OCI-LY3 (cell line): Measurements from ENCODE around the gene CACNA1G.

Experiments used
- EZH2phosphoT487 ChIP-seq: fragments of 200-600 bp; shearing (Covaris generic); IDR thresholded peaks from 2 replicates; pipeline ENCODE4 v1.6.1; 2018; ENCODE audit warnings: antibody characterized with exemption, mixed run types, low read depth
- TF ChIP-seq, protein P1 (sequence below): fragments of 200-600, 300-600 bp; sonication (generic); IDR thresholded peaks from 2 replicates; pipeline ENCODE4 v1.5.1; 2014; ENCODE audit warnings: antibody characterized with exemption, low read length, low read depth

DNA sequence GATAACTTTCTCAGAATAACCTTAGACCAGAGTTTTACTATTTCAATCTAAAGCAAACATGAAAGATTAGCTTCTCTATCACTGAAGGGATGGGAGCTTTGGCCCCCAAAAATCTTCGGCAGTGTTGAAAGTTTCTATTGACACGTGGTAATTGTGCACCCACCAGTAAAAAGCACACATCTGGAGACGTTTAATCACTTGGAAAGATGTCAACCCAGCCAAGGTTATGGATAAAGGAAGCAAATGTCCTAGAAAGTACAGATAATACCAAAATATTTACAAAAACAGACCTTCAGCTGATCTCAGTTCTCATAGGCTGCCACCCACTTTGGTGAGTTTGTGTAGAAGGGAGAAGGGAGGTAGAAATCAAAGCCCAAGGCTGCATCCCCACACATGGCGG lies 47.0 kb upstream of the CACNA1G start:
- TF ChIP-seq, protein P1, sequence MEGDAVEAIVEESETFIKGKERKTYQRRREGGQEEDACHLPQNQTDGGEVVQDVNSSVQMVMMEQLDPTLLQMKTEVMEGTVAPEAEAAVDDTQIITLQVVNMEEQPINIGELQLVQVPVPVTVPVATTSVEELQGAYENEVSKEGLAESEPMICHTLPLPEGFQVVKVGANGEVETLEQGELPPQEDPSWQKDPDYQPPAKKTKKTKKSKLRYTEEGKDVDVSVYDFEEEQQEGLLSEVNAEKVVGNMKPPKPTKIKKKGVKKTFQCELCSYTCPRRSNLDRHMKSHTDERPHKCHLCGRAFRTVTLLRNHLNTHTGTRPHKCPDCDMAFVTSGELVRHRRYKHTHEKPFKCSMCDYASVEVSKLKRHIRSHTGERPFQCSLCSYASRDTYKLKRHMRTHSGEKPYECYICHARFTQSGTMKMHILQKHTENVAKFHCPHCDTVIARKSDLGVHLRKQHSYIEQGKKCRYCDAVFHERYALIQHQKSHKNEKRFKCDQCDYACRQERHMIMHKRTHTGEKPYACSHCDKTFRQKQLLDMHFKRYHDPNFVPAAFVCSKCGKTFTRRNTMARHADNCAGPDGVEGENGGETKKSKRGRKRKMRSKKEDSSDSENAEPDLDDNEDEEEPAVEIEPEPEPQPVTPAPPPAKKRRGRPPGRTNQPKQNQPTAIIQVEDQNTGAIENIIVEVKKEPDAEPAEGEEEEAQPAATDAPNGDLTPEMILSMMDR = no peak
- no peak for TF ChIP-seq EZH2phosphoT487
